Transverse colon (tissue), 4 donors: ENCODE results near the gene CRIP1. TPM values are rescaled to one million over a fixed set of nuclear protein-coding genes. Genes with fewer than 3 reads are reported as not detected.

Source experiments
- DNase-seq: peaks from one replicate; pipeline ENCODE4 v3.0.0-alpha.2; 2019
- H3K27ac ChIP-seq, 4 donors: fragments of 200-600 bp; sonication (generic); 2 replicates each; pipeline ENCODE4 v1.5.1; 2016 to 2018; ENCODE audit warnings: inconsistent platforms in 4 of 4
- H3K27me3 ChIP-seq: fragments of 200-600 bp; sonication (generic); 2 replicates; pipeline ENCODE4 v1.5.1; 2017; ENCODE audit warnings: inconsistent platforms
- H3K36me3 ChIP-seq, 4 donors: fragments of 200-600 bp; sonication (generic); 2 replicates each; pipeline ENCODE4 v1.5.1; 2017 to 2019; ENCODE audit warnings: inconsistent platforms in 4 of 4
- H3K4me1 ChIP-seq, 4 donors: fragments of 200-600 bp; sonication (generic); 2 replicates each; pipeline ENCODE4 v1.5.1; 2017 to 2020; ENCODE audit warnings: inconsistent platforms in 4 of 4
- H3K4me3 ChIP-seq, 4 donors: fragments of 200-600 bp; sonication (generic); 1 replicate in 1 of 4; 2 replicates in 3 of 4; pipeline versions ENCODE4 v1.5.1 to v1.6.1; 2017 to 2019; ENCODE audit warnings: inconsistent platforms in 4 of 4
- H3K9me3 ChIP-seq, 2 donors: fragments of 200-600 bp; sonication (generic); 2 replicates each; pipeline ENCODE4 v1.5.1; 2017 to 2019; ENCODE audit warnings: inconsistent platforms in 2 of 2
- CTCF ChIP-seq, 5 experiments: fragments of 200-600 bp in 3 of 5; fragments of 450-650 bp in 2 of 5; sonication (generic) in 3 of 5; IDR thresholded peaks; 1 replicate in 2 of 5; 2 replicates in 3 of 5; pipeline ENCODE4 v1.5.1; 2016 to 2017; ENCODE audit warnings: antibody characterized with exemption in 5 of 5, inconsistent platforms in 3 of 5, mild to moderate bottlenecking in 2 of 5, moderate library complexity in 1 of 5
- EP300 ChIP-seq: sonication (generic); formaldehyde crosslinking; IDR thresholded peaks from one replicate; pipeline ENCODE4 v1.6.1; 2017; ENCODE audit warnings: antibody characterized with exemption, low read depth
- POLR2A ChIP-seq: fragments of 450-650 bp; IDR thresholded peaks from one replicate; pipeline ENCODE4 v1.6.1; 2016; ENCODE audit warnings: antibody characterized with exemption, mild to moderate bottlenecking, moderate library complexity
- POLR2AphosphoS5 ChIP-seq, 3 donors: sonication (generic); formaldehyde crosslinking; IDR thresholded peaks; one replicate each; pipeline ENCODE4 v1.6.1; 2016; ENCODE audit warnings: antibody characterized with exemption in 3 of 3
- WGBS, 2 donors: methylation state at CpG; one replicate each; pipeline ENCODE4 v1.1.5; 2018; ENCODE audit warnings: low coverage in 1 of 2; 5-methylcytosine and 5-hydroxymethylcytosine counted together
- in situ Hi-C, 4 donors: fragments of 200-750 bp; cut with MboI; loops; one replicate each; pipeline versions ENCODE4 v1.15.0 to v1.15.1; 2017; ENCODE audit warnings: low sequenced_read_pairs in 3 of 4, low pct_ligation_motif_present in 1 of 4, low pct_unique_long_range_greater_than_20kb in 1 of 4
- intact Hi-C: fragments of 100-400 bp; cut with DNase I; formaldehyde crosslinking; loops from one replicate; pipeline ENCODE4 v1.15.1; 2023; ENCODE audit warnings: low total_unique reads
- total RNA-seq, 4 donors: library from RNA; depleted of rRNA; stranded (reverse); fragments of >200 nt; gene quantifications; one replicate each; pipeline ENCODE4 v1.1.0, GENCODE V29; 2016

Gene CRIP1
- total RNA-seq, 4 donors from 2014 or later: 16.9 to 246 (median 63.0) TPM; not detected in 1

DNA sequence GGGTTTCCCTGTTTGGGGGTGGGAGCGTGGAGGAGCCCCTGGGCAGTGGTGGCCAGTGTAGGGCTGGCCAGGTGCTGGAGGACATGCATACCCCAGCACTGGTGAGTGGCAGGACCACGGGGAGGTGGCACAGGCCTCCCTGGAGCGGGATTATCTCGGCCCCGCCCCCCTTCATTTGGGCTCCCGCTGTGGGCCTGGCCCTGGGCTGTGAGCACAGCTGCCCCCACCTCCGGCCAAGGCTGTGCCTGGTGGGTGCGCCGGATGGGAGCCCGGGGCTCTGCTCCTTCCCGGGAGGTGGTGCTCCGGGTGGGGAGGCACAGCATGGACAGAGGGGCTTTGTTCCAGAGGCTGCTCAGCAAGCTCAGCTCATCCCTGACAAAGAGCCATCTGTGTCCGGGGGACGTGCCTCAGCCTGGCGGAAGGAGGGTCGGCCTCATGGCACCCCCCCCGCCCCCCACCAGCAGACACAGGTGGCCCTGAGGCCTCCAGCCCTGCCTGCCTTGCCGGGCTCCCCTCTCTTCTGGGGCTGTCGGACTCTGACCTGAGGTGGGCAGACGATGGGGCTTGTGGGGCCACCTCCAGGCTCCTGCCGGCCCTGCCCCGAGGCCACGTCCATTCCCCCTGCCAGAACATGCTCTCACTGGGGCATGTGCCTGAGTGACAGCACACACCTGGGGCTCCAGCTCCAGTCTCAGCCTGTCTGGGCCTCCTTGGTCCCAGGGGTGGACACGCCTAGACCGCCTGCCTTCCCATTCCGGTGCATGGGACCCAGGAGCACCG is 12.8 kb downstream of the CRIP1 start:
- intact Hi-C loops: no loop called here
- WGBS, 2 donors: 90% methylated on average over 17 of the region's 27 CpGs; no CpG with 5 or more reads in 1 of the 2 donors
- in situ Hi-C loops: no loop called here

GRCh38 chr14:105500036-105500725 is 13.5 kb downstream of the CRIP1 start:
- in situ Hi-C loops (no loop called here), intact Hi-C loops (no loop called here)
- no peaks in the 10 kb centered on the region for H3K9me3 ChIP-seq
- H3K4me1 ChIP-seq: no peaks in the 10 kb centered on the region
- H3K4me3 ChIP-seq: no peak overlapping the region
- H3K27me3 ChIP-seq: no peaks in the 10 kb centered on the region
- 81% methylated on average over 20 of the region's 21 CpGs; no CpG with 5 or more reads in 1 of the 2 donors for WGBS, 2 donors
- TF ChIP-seq POLR2A (no peak), POLR2AphosphoS5 (IDR thresholded peaks at IDR 0.05) (no peak), CTCF (IDR thresholded peaks at IDR 0.05) (no peak), EP300 (no peak)
- DNase-seq: no peak
- H3K27ac ChIP-seq: no peak overlapping the region
- no peaks in the 10 kb centered on the region for H3K36me3 ChIP-seq

More for the DNA sequence above, 12.8 kb downstream of the CRIP1 start:
- Histone ChIP-seq H3K4me1 (no peaks in the 10 kb centered on the region), H3K27me3 (no peaks in the 10 kb centered on the region), H3K27ac (no peak overlapping the region), H3K9me3 (no peaks in the 10 kb centered on the region), H3K36me3 (no peaks in the 10 kb centered on the region), H3K4me3 (no peak overlapping the region)
- no peak for TF ChIP-seq POLR2A
- no peak for TF ChIP-seq CTCF (IDR thresholded peaks at IDR 0.05)
- TF ChIP-seq POLR2AphosphoS5 (IDR thresholded peaks at IDR 0.05): no peak
- no peak for TF ChIP-seq EP300
- DNase-seq: no peak

- Histone ChIP-seq H3K27me3 (no peaks in the 10 kb centered on the region), H3K27ac (no peak overlapping the region), H3K36me3 (no peaks in the 10 kb centered on the region), H3K4me3 (no peak overlapping the region), H3K4me1 (no peaks in the 10 kb centered on the region), H3K9me3 (no peaks in the 10 kb centered on the region)
- no peak for TF ChIP-seq EP300
- in situ Hi-C loops (no loop called here), intact Hi-C loops (no loop called here)
- WGBS, 2 donors: 57 to 74% methylated on average over 7 to 10 of the region's 10 CpGs
- no peak for DNase-seq
Measured at GRCh38 chr14:105500726-105501101, 14.0 kb downstream of the CRIP1 start.

- H3K4me1 ChIP-seq: no peaks in the 10 kb centered on the region
- TF ChIP-seq POLR2A: no peak
- TF ChIP-seq CTCF (IDR thresholded peaks at IDR 0.05): no peak
- no peak for TF ChIP-seq EP300
- no peak for TF ChIP-seq POLR2AphosphoS5 (IDR thresholded peaks at IDR 0.05)
- no peaks in the 10 kb centered on the region for H3K27me3 ChIP-seq
- H3K36me3 ChIP-seq: no peaks in the 10 kb centered on the region
- no peak for DNase-seq
- no peak overlapping the region for H3K27ac ChIP-seq
- no peaks in the 10 kb centered on the region for H3K9me3 ChIP-seq
- WGBS, 2 donors: 87 to 100% methylated on average over 2 to 13 of the region's 13 CpGs
- in situ Hi-C loops (no loop called here), intact Hi-C loops (no loop called here)
- H3K4me3 ChIP-seq: no peak overlapping the region
Measured at GRCh38 chr14:105501504-105502291, 15.0 kb downstream of the CRIP1 start.
